ENCODE measurements around the gene HHIPL1.

The HHIPL1 gene

DNA sequence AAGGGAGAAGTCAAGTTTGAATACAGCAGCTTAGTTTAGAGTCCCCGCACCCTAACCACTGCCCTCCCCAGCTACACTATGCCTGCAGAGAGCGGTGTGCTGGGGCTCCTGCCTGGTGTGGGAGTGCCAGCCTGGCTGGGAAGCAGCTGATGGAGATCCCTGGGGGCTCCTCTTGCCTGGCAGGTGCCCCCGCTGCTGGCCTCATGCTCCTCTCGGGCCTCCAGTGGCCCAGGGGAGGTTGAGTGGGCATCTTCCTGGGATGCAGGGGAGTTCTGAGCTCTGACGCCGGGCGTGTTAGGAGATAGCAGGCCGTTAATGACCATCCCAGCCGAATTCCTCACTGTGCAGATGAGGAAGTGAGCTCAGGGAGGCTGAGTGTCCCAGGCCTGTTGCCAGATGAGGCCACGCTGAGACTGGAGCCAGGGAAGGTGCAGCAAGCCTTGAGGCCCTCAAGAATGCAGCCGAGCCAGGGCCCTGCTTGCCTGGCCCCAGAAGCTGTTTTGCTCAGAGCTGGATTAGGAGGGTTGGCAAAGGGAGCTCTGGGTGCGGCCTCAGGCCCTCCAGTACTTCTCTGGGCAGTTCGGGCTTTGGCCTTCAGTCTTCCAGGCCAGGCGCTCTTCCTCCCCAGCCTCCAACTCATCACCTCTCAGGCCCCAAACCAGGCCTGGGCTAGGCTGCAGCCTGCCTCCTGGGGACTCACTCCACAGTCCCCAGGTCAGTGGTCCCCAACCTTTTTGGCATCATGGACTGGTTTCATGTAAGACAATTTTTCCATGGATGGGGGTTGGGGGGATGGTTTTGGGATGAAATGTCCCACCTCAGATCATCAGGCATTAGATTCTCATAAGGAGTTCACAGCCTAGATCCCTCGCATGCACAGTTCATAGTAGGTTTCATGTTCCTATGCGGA, 32.6 kb downstream of the HHIPL1 start:
- DNase-seq, result no peak

GRCh38 chr14:99678198-99678597, 33.3 kb downstream of the HHIPL1 start:
- no peak for DNase-seq

GRCh38 chr14:99679111-99679510, 34.2 kb downstream of the HHIPL1 start:
- no peak for DNase-seq

- DNase-seq, result no peak
Observed at GRCh38 chr14:99679543-99679942, 34.6 kb downstream of the HHIPL1 start.

GRCh38 chr14:99679996-99680395, 35.1 kb downstream of the HHIPL1 start:
- DNase-seq, result no peak

- DNase-seq, result no peak
Observed at GRCh38 chr14:99681101-99681831, 36.3 kb downstream of the HHIPL1 start.

DNA sequence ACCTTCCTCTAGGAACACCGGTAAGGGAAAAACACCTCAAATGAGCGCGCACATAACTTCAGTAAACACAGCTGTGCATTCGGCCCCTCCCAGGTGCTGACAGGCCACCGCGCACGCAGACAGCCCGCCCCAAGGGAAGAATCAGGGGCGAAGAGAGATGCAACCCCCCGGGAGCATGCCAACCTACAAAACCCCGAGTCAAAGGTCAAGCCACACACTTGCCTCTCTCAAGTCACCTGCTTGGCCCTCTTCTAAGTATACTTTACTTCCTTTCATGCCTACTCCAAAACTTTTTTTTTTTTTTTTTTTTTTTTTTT, 36.9 kb downstream of the HHIPL1 start:
- DNase-seq, result no peak

- peak; percentile 96 for DNase-seq
Observed at GRCh38 chr14:99682809-99683618, 38.1 kb downstream of the HHIPL1 start.

DNA sequence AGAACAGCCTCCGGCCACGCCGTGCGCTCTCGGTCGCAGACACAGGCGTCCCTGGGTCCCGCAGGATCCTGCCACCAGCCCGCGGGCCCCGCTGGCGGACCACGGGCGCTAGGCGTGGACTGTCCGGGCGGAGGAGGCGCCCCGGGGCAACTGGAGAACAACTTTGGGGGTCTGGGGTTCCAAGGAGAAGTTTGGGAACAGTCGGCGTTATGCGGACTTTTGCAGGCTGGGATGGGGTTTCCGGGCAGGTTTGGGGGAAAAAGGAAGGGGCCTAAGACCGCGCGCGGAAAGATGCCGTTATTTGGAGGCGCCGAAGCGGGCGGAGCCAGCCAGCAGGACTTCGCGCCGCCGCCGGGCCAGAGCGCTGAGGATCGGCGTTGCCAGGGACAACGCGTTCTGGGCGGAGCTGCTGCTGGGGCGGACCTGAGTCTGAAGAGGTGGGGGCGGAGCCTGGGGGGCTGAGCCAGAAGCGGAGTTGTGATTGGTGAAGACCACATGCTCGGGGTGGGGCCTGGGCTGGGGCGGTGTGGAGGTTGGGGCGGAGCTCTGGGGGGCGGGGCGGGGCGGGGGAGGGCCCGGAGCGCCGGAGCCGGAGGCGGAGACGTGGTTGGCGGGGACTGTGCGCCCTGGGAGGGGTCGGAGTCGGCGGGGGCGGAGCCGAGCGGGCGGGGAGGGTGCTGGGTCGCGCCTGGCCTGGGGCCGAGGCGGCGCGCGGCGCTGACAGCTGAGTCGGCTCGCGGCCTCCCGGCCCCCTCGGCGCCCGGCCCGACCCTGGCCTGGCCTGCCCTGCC, 38.9 kb downstream of the HHIPL1 start, which contains the start of gene CYP46A1:
TSS of gene CYP46A1 (plus strand) at position 680 of the 791 bp plus-strand sequence. CDS start 120 bp downstream, outside the sequence.
- DNase-seq, result peak; percentile 99

- DNase-seq, result no peak
Observed at GRCh38 chr14:99684410-99684934, 39.5 kb downstream of the HHIPL1 start.

DNA sequence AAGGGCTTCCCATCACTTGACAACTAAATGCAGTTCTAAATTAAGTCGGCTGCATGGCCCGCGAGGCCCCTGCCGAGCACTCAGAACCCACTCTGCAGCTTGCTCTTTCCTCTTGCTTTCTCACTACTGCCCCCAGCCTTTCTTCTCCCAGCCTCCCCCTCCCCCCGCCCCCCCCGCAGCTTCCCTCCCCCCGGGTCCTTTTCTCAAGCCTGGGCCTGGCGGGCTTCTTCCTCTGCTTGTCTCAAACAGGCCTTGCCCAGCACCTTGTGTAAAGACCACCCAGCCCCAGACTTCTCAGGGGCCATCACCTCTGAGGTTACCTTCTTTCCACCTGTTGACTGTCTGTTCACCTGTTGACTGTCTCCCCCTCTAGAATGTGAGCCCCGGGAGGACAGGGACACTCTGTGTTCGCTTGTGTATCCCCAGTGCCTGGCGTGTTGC, 40.2 kb downstream of the HHIPL1 start:
- DNase-seq, result peak; percentile 45

GRCh38 chr14:99685596-99685995, 40.7 kb downstream of the HHIPL1 start:
- DNase-seq, result no peak

- peak; percentile 34 for DNase-seq
Observed at GRCh38 chr14:99686557-99687283, 41.8 kb downstream of the HHIPL1 start.

GRCh38 chr14:99687284-99688209, 42.6 kb downstream of the HHIPL1 start:
- DNase-seq, result peak; percentile 60

- peak; percentile 42 for DNase-seq
Observed at GRCh38 chr14:99688210-99688581, 43.3 kb downstream of the HHIPL1 start.

DNA sequence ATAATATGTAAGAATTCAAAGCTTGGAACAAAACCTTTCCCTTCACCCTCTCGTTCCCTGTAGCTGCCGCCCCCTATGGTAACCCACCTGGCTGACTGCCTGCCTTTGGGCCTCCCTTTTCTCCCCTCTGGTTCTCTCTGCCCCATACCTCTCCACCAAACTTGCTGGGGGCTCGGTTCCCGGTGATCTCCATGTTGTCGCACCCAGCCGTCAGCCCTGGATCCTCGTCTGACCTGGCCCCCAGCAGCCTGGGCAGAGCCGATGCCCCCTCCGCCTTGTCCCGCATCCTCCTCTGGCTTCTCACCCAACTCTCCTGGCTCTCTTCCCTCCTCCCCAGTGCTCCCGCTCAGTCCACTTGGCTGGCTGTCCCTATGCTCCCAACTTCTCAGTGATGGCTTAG, 43.7 kb downstream of the HHIPL1 start:
- DNase-seq, result peak; percentile 38

- DNase-seq, result peak; percentile 37
Observed at GRCh38 chr14:99689266-99690236, 44.6 kb downstream of the HHIPL1 start.

GRCh38 chr14:99690636-99691035, 45.7 kb downstream of the HHIPL1 start:
- peak; percentile 26 for DNase-seq
